K562 (cell line): ENCODE data around the gene HSD11B2. TPM values are rescaled to one million over a fixed set of nuclear protein-coding genes. Genes with fewer than 3 reads are reported as not detected.

Experiments used
- ATF3 ChIP-seq, 2 experiments: fragments of 450-650 bp in 1 of 2; sonication (generic) in 1 of 2; formaldehyde crosslinking in 1 of 2; IDR thresholded peaks in 1 of 2; conservative IDR thresholded peaks in 1 of 2; 2 replicates each; pipeline versions ENCODE4 v1.6.1 to v1.8.1; 2016 to 2023; ENCODE audit warnings: mild to moderate bottlenecking in 2 of 2, moderate library complexity in 2 of 2, inconsistent platforms in 1 of 2, missing genetic modification reagents in 1 of 2
- MECOM ChIP-seq: fragments of 250-450 bp; sonication (Bioruptor Pico); IDR thresholded peaks from 2 replicates; pipeline ENCODE4 v1.8.0; 2022; ENCODE audit warnings: inconsistent platforms
- MXD1 ChIP-seq: fragments of 250-450 bp; sonication (Bioruptor Pico); IDR thresholded peaks from 2 replicates; pipeline ENCODE4 v1.8.0; 2021; ENCODE audit warnings: borderline replicate concordance, mild to moderate bottlenecking, moderate library complexity; ENCODE audit not compliant: poor library complexity, severe bottlenecking
- PHF8 ChIP-seq: fragments of 200-600 bp; sonication (generic); IDR thresholded peaks from 2 replicates; pipeline ENCODE4 v1.6.1; 2012; ENCODE audit warnings: mixed run types, mild to moderate bottlenecking, inconsistent platforms, low read length, moderate library complexity, borderline replicate concordance
- PPARD ChIP-seq: fragments of 250-450 bp; sonication (Bioruptor Pico); IDR thresholded peaks from 2 replicates; pipeline ENCODE4 v1.8.0; 2022; ENCODE audit warnings: inconsistent platforms, mild to moderate bottlenecking, moderate library complexity
- PRDM10 ChIP-seq: fragments of 450-650 bp; IDR thresholded peaks from 2 replicates; pipeline ENCODE4 v1.6.1; 2018; ENCODE audit not compliant: partially characterized antibody
- TAF15 ChIP-seq: fragments of 200-400 bp; formaldehyde crosslinking; IDR thresholded peaks from 2 replicates; pipeline ENCODE4 v1.6.1; 2017; ENCODE audit warnings: mild to moderate bottlenecking, low read depth, low read length, moderate library complexity
- TAF7 ChIP-seq: fragments of 450-650 bp; IDR thresholded peaks from 2 replicates; pipeline ENCODE4 v1.6.1; 2016; ENCODE audit warnings: missing genetic modification characterization, missing compliant biosample characterization
- ZNF507 ChIP-seq: conservative IDR thresholded peaks from 2 replicates; pipeline ENCODE4 v1.6.1; 2017; ENCODE audit warnings: missing genetic modification characterization, missing compliant biosample characterization
- polyA plus RNA-seq, 8 experiments: library from polyadenylated mRNA; depleted of rRNA in 4 of 8; stranded (reverse) in 5 of 8; unstranded in 3 of 8; fragments of >200 nt; fragmentation: Nextera tagmentation in 2 of 8; fragmentation: Illumina TruSeq in 1 of 8; extraction: Ambion mirVana in 2 of 8; extraction: Trizol in 1 of 8; gene quantifications; 2 replicates each; pipeline versions ENCODE4 v1.2.1 to v1.2.3, GENCODE V29; 2011 to 2014; ENCODE audit warnings: inconsistent platforms in 1 of 8, missing spikeins in 1 of 8
- total RNA-seq, 7 experiments: library from RNA; depleted of rRNA in 6 of 7; stranded (reverse); fragments of >200 nt in 6 of 7; fragmentation: Illumina TruSeq in 2 of 7; extraction: Trizol in 2 of 7; gene quantifications; 2 replicates each; pipeline versions ENCODE4 v1.2.1 to v1.2.3, GENCODE V29; 2011 to 2021; ENCODE audit warnings: low replicate concordance in 1 of 7
- TF ChIP-seq, protein P1 (sequence below): sonication (generic); formaldehyde crosslinking; IDR thresholded peaks from 2 replicates; pipeline ENCODE4 v1.8.0; 2023; ENCODE audit warnings: missing genetic modification reagents, mild to moderate bottlenecking, borderline replicate concordance
- TF ChIP-seq, protein P2 (sequence below): fragments of 450-650 bp; formaldehyde crosslinking; IDR thresholded peaks from 2 replicates; pipeline ENCODE4 v1.4.0; 2020; ENCODE audit warnings: mild to moderate bottlenecking, moderate library complexity

HSD11B2 gene
- total and polyA plus RNA-seq, 9 of the 15 experiments (the other 6 are each of a cell fraction or from before 2014, with no cell fraction given): 0.08 to 2.0 (median 0.79) TPM

GRCh38 chr16:67480833-67481560 is 50.1 kb downstream of the HSD11B2 start, which contains the start of gene ATP6V0D1 (continued):
- no peak for TF ChIP-seq ZNF507 (tag)
- peak; percentile 73 for TF ChIP-seq ATF3 (IDR thresholded peaks at IDR 0.05)
- TF ChIP-seq ATF3 (CRISPR knock-in tag; conservative IDR thresholded peaks at IDR 0.05): peak; percentile 29; the same call in 1 of the 2 replicates
- TF ChIP-seq PPARD: no peak
- TF ChIP-seq, protein P1, sequence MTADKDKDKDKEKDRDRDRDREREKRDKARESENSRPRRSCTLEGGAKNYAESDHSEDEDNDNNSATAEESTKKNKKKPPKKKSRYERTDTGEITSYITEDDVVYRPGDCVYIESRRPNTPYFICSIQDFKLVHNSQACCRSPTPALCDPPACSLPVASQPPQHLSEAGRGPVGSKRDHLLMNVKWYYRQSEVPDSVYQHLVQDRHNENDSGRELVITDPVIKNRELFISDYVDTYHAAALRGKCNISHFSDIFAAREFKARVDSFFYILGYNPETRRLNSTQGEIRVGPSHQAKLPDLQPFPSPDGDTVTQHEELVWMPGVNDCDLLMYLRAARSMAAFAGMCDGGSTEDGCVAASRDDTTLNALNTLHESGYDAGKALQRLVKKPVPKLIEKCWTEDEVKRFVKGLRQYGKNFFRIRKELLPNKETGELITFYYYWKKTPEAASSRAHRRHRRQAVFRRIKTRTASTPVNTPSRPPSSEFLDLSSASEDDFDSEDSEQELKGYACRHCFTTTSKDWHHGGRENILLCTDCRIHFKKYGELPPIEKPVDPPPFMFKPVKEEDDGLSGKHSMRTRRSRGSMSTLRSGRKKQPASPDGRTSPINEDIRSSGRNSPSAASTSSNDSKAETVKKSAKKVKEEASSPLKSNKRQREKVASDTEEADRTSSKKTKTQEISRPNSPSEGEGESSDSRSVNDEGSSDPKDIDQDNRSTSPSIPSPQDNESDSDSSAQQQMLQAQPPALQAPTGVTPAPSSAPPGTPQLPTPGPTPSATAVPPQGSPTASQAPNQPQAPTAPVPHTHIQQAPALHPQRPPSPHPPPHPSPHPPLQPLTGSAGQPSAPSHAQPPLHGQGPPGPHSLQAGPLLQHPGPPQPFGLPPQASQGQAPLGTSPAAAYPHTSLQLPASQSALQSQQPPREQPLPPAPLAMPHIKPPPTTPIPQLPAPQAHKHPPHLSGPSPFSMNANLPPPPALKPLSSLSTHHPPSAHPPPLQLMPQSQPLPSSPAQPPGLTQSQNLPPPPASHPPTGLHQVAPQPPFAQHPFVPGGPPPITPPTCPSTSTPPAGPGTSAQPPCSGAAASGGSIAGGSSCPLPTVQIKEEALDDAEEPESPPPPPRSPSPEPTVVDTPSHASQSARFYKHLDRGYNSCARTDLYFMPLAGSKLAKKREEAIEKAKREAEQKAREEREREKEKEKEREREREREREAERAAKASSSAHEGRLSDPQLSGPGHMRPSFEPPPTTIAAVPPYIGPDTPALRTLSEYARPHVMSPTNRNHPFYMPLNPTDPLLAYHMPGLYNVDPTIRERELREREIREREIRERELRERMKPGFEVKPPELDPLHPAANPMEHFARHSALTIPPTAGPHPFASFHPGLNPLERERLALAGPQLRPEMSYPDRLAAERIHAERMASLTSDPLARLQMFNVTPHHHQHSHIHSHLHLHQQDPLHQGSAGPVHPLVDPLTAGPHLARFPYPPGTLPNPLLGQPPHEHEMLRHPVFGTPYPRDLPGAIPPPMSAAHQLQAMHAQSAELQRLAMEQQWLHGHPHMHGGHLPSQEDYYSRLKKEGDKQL: 0 out of 2 replicates have a peak, but pooled peaks have one; percentile 23
- TF ChIP-seq MECOM (CRISPR knock-in tag): no peak
- TF ChIP-seq PHF8: peak; percentile 75; the same call in 1 of the 2 replicates
- TF ChIP-seq MXD1 (CRISPR knock-in tag): peak; percentile 3
- no peak for TF ChIP-seq TAF15
- TF ChIP-seq, protein P2, sequence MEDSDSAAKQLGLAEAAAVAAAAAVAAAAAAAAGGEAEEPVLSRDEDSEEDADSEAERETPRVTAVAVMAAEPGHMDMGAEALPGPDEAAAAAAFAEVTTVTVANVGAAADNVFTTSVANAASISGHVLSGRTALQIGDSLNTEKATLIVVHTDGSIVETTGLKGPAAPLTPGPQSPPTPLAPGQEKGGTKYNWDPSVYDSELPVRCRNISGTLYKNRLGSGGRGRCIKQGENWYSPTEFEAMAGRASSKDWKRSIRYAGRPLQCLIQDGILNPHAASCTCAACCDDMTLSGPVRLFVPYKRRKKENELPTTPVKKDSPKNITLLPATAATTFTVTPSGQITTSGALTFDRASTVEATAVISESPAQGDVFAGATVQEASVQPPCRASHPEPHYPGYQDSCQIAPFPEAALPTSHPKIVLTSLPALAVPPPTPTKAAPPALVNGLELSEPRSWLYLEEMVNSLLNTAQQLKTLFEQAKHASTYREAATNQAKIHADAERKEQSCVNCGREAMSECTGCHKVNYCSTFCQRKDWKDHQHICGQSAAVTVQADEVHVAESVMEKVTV (CRISPR knock-in tag): peak; percentile 59
- TF ChIP-seq PRDM10: peak; percentile 24
- TF ChIP-seq TAF7: 0 out of 2 replicates have a peak, but pooled peaks have one; percentile 27
